B cell (primary cell): ENCODE measurements around the gene IFIT5. TPM values are rescaled to one million over a fixed set of nuclear protein-coding genes. Genes with fewer than 3 reads are reported as not detected.

ENCODE experiments used
- ATAC-seq: fragments of 200-7000 bp; cut with Tn5 transposase; one replicate; pipeline ENCODE4 v1.10.0; 2021; ENCODE audit warnings: low read depth, mild to moderate bottlenecking, moderate number of reproducible peaks, moderate library complexity
- CTCF ChIA-PET: fragments of 350-600 bp; sonication (Branson Sonifier 250); formaldehyde crosslinking; loops from one replicate; lab custom pipeline; 2021; ENCODE audit warnings: antibody characterized with exemption, inconsistent platforms; lab: Charles Lee
- POLR2A ChIA-PET: fragments of 350-600 bp; sonication (Branson Sonifier 250); formaldehyde crosslinking; loops from one replicate; lab custom pipeline; 2021; ENCODE audit warnings: antibody characterized with exemption; lab: Charles Lee
- DNase-seq: peaks from one replicate; pipeline ENCODE4 v3.0.0; 2013
- H2AFZ ChIP-seq: 2 replicates; pipeline ENCODE4 v1.6.1; 2012; ENCODE audit warnings: mild to moderate bottlenecking, low read depth, low read length; ENCODE audit not compliant: insufficient read depth, poor library complexity, severe bottlenecking
- H3K27ac ChIP-seq, 2 donors: 1 replicate in 1 of 2; 2 replicates in 1 of 2; pipeline ENCODE4 v1.5.1; 2012 to 2013; ENCODE audit warnings: low read length in 2 of 2, mild to moderate bottlenecking in 2 of 2, moderate library complexity in 1 of 2
- H3K27me3 ChIP-seq, 4 experiments: fragments of 200-600 bp in 1 of 4; sonication (generic) in 1 of 4; replicated peaks in 1 of 4; 1 replicate in 2 of 4; 2 replicates in 2 of 4; pipeline versions ENCODE4 v1.6.1 to v1.7.0; 2013 to 2016; ENCODE audit warnings: low read length in 3 of 4, mild to moderate bottlenecking in 2 of 4, mixed read lengths in 1 of 4, moderate library complexity in 1 of 4; ENCODE audit not compliant: insufficient read depth in 4 of 4, control insufficient read depth in 3 of 4; ENCODE audit errors: control extremely low read depth in 1 of 4
- H3K36me3 ChIP-seq, 2 experiments: replicated peaks in 1 of 2; 1 replicate in 1 of 2; 2 replicates in 1 of 2; pipeline versions ENCODE4 v1.6.1 to v1.7.1; 2013; ENCODE audit warnings: low read length in 1 of 2; ENCODE audit not compliant: insufficient read depth in 2 of 2, control insufficient read depth in 1 of 2; ENCODE audit errors: control extremely low read depth in 1 of 2, extremely low read depth in 1 of 2
- H3K4me1 ChIP-seq, 2 donors: fragments of 200-600 bp in 1 of 2; sonication (generic) in 1 of 2; 1 replicate in 1 of 2; 2 replicates in 1 of 2; pipeline versions ENCODE4 v1.5.1 to v1.6.1; 2013 to 2017; ENCODE audit warnings: low read length in 2 of 2; ENCODE audit not compliant: control insufficient read depth in 2 of 2, insufficient read depth in 2 of 2
- H3K4me2 ChIP-seq: replicated peaks from 2 replicates; pipeline ENCODE3; 2012; ENCODE audit warnings: mild to moderate bottlenecking, low read depth, low read length; ENCODE audit not compliant: poor library complexity, severe bottlenecking
- H3K4me3 ChIP-seq, 5 experiments: fragments of 200-600 bp in 1 of 5; sonication (generic) in 1 of 5; 1 replicate in 3 of 5; 2 replicates in 2 of 5; pipeline versions ENCODE4 v1.5.1 to v1.7.0; 2011 to 2016; ENCODE audit warnings: low read length in 4 of 5, mild to moderate bottlenecking in 4 of 5, low read depth in 2 of 5, control low read depth in 1 of 5, moderate library complexity in 1 of 5; ENCODE audit not compliant: insufficient read depth in 1 of 5; ENCODE audit errors: control extremely low read depth in 1 of 5, extremely low read depth in 1 of 5
- H3K79me2 ChIP-seq: fragments of 200-600 bp; sonication (generic); one replicate; pipeline ENCODE4 v1.6.0; 2016; ENCODE audit warnings: low read length; ENCODE audit not compliant: control insufficient read depth, insufficient read depth
- H3K9ac ChIP-seq: fragments of 200-600 bp; sonication (generic); 2 replicates; pipeline ENCODE4 v1.6.1; 2017; ENCODE audit warnings: mild to moderate bottlenecking, low read length, moderate library complexity
- H3K9me3 ChIP-seq, 3 donors: one replicate each; pipeline versions ENCODE4 v1.6.1 to v1.7.1; 2013; ENCODE audit warnings: low read length in 2 of 3; ENCODE audit not compliant: control insufficient read depth in 2 of 3, insufficient read depth in 1 of 3; ENCODE audit errors: control extremely low read depth in 1 of 3
- H4K20me1 ChIP-seq: 2 replicates; pipeline ENCODE4 v1.6.0; 2012; ENCODE audit warnings: mild to moderate bottlenecking, low read length; ENCODE audit not compliant: insufficient read depth, control insufficient read depth, poor library complexity, severe bottlenecking
- H3K27ac Mint-ChIP-seq: one replicate; pipeline ENCODE4 v1.8.0; 2021; ENCODE audit warnings: mixed read lengths
- H3K27me3 Mint-ChIP-seq: one replicate; pipeline ENCODE4 v1.8.0; 2021; ENCODE audit warnings: mixed read lengths
- H3K4me1 Mint-ChIP-seq: one replicate; pipeline ENCODE4 v1.8.0; 2021; ENCODE audit warnings: mixed read lengths
- H3K4me3 Mint-ChIP-seq: one replicate; pipeline ENCODE4 v1.8.0; 2021; ENCODE audit warnings: mixed read lengths
- H3K9me3 Mint-ChIP-seq: one replicate; pipeline ENCODE4 v1.8.0; 2022; ENCODE audit warnings: mixed read lengths; ENCODE audit not compliant: insufficient read depth
- CTCF ChIP-seq: fragments of 200-600 bp; IDR thresholded peaks from one replicate; pipeline ENCODE4 v1.8.0; 2022; ENCODE audit warnings: antibody characterized with exemption, mild to moderate bottlenecking
- EZH2 ChIP-seq: IDR thresholded peaks from 2 replicates; pipeline ENCODE4 v1.6.1; 2012; ENCODE audit warnings: borderline replicate concordance, low read depth, mild to moderate bottlenecking, moderate library complexity, low read length; ENCODE audit not compliant: insufficient read depth, poor library complexity, severe bottlenecking
- WGBS: methylation state at CpG from one replicate; pipeline ENCODE4 v1.1.5; 2013; ENCODE audit warnings: missing lambda C conversion rate; ENCODE audit not compliant: insufficient coverage; 5-methylcytosine and 5-hydroxymethylcytosine counted together
- intact Hi-C: fragments of 100-400 bp; cut with micrococcal nuclease; formaldehyde crosslinking; loops from one replicate; pipeline ENCODE4 v1.10.0; 2022
- polyA plus RNA-seq: library from polyadenylated mRNA; depleted of rRNA; stranded (reverse); fragments of >200 nt; gene quantifications from 2 replicates; pipeline ENCODE4 v1.2.3, GENCODE V29; 2012
- total RNA-seq, 2 donors: library from RNA; stranded (reverse); fragments of 120-200 nt in 1 of 2; gene quantifications; 1 replicate in 1 of 2; 2 replicates in 1 of 2; pipeline versions ENCODE4 v1.2.3 to v1.2.4, GENCODE V29; 2013 to 2022

IFIT5 gene
- total and polyA plus RNA-seq, 2 donors (not counting 1 experiment from before 2014, with no cell fraction given) = 7.0 to 23.2 TPM

- Mint-ChIP-seq H3K4me3 (no peak overlapping the region), H3K9me3 (no peaks in the 10 kb centered on the region), H3K27ac (no peak overlapping the region), H3K27me3 (peaks cover 26% of the 10 kb centered on the region), H3K4me1 (peaks cover 4% of the 10 kb centered on the region)
- Histone ChIP-seq H3K36me3 (no peaks in the 10 kb centered on the region), H2AFZ (no peak overlapping the region), H3K27me3 (peaks cover 0 to 2% (median 1%) of the 10 kb centered on the region in 4 experiments), H3K4me2 (no peak overlapping the region), H3K27ac (no peak overlapping the region), H3K4me1 (peaks cover 0 to 3% of the 10 kb centered on the region in 2 donors), H3K79me2 (no peaks in the 10 kb centered on the region), H3K9ac (no peak overlapping the region), H4K20me1 (no peaks in the 10 kb centered on the region), H3K9me3 (no peaks in the 10 kb centered on the region), H3K4me3 (no peak overlapping the region)
- ATAC-seq (no peak), DNase-seq (no peak)
- intact Hi-C loops = no loop called here
- ChIA-PET CTCF (no interaction called here), POLR2A (no interaction called here)
- TF ChIP-seq CTCF (no peak), EZH2 (no peak)
- WGBS = no CpG with 5 or more reads among the region's 1 CpG
Observed at GRCh38 chr10:89458784-89459183, 44.4 kb downstream of the IFIT5 start.

GRCh38 chr10:89463846-89464537 is 49.6 kb downstream of the IFIT5 start:
- DNase-seq (no peak), ATAC-seq (no peak)
- Histone ChIP-seq H3K79me2 (no peaks in the 10 kb centered on the region), H3K4me2 (no peak overlapping the region), H3K9ac (no peak overlapping the region), H3K4me3 (no peak overlapping the region), H3K4me1 (peaks cover 0 to 2% of the 10 kb centered on the region in 2 donors), H2AFZ (no peak overlapping the region), H3K27me3 (peaks cover 0 to 2% (median 1%) of the 10 kb centered on the region in 4 experiments), H3K9me3 (no peaks in the 10 kb centered on the region), H3K27ac (no peak overlapping the region), H3K36me3 (no peaks in the 10 kb centered on the region), H4K20me1 (no peaks in the 10 kb centered on the region)
- Mint-ChIP-seq H3K27ac (no peak overlapping the region), H3K4me1 (peaks cover 2% of the 10 kb centered on the region), H3K4me3 (no peak overlapping the region), H3K27me3 (peaks cover 23% of the 10 kb centered on the region), H3K9me3 (no peaks in the 10 kb centered on the region)
- ChIA-PET POLR2A (no interaction called here), CTCF (no interaction called here)
- 88% methylated on average over 4 of the region's 6 CpGs for WGBS
- TF ChIP-seq CTCF = no peak
- TF ChIP-seq EZH2 = no peak
- intact Hi-C loops = no loop called here
